GM21723 (cell line): Measurements from ENCODE around the gene RPTOR.

ENCODE experiments used
- ATAC-seq: cut with Tn5 transposase; IDR thresholded peaks from one replicate; pipeline ENCODE4 v1.9.1; 2021; ENCODE audit warnings: mild to moderate bottlenecking, moderate library complexity; ENCODE audit not compliant: unreplicated experiment

The RPTOR gene

DNA sequence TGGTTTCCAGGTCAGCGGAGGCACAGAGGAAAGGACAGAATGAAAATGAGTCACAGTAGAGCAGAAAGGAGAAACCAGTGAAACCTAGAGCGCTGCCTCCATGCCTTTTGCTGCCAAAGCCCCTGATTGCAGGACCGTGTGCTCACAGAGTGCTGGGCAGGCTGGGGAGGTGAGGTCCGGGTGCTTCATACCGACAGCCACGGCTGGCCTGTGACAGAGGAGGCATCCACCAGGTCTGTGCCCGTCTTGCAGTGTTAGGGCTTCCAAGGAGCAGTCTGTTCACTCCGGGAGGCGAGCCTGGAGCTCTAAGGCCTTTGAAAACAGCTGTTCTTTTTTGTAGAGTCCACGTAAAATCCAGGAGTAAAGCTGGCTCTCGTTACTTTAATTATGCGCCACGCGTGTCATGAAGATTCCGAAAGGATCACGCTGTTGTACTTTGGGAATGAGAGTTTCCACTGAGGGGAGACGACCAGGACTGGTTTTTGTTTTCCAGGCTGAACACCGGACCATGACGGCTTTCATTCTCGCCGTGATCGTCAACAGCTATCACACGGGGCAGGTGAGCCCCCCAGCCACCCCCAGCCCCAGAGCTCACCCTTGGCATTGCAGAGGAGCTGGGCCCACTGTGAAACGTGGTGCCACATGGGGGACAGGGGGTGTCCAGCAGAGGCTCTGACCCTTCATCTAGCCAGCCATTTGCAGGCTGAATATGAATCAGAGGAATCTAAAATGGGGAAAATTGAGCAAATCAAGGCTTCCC is 338.5 kb downstream of the RPTOR start:
- ATAC-seq, result no peak

DNA sequence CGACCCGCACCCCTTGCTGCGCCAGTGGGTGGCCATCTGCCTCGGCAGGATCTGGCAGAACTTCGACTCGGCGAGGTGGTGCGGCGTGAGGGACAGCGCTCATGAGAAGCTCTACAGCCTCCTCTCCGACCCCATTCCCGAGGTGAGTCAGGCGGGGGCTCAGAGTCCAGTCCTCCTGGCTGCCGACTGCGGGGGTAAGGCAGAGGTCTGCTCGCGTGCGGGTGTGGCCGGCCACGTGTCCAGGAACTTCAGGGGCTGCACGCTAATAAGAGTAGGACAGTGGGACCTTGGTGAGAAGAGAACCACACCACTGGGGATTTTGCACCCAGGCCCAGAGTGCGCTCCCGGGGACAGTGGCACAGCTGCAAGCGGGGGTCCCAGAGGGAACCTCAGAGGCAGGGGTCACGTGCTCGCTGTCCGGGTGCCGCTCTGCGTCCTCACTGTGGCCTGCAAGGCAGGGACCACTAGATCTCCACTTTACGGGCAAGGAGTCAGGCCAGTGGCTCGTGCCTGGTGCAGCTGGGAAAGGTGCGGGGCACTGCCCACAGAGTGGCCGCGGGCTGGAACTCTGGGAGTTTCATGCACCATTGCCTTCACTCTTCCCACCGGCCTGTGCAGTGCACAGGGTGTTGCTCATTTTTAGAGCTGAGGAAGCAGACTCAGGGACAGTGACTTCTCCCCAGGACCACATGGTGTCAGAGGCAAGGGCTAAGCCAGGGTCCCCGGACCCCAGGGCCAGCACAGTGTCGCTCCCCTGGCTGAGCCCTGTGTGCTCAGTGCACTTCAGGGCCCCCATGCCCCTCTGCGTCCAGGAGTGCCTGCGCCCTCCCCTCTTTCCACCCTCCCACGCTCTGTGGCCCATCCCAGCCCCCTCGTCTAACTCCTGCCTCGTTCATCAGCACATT is 339.4 kb downstream of the RPTOR start:
- no peak for ATAC-seq

DNA sequence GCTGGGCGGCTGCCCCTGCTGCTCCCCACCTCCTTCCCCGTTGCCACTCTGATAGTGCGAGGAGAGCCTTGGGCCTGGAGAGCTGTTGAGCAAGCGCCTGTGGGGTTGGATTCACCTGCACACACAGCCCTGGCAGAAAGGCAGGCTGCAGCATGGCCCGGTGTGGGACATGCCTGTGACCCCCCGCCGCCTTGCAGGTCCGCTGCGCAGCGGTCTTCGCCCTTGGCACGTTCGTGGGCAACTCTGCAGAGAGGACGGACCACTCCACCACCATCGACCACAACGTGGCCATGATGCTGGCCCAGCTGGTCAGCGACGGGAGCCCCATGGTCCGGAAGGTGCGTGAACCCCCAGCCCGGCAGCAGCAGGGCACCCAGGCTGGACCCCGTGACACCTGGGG is 340.2 kb downstream of the RPTOR start:
- ATAC-seq, result no peak

DNA sequence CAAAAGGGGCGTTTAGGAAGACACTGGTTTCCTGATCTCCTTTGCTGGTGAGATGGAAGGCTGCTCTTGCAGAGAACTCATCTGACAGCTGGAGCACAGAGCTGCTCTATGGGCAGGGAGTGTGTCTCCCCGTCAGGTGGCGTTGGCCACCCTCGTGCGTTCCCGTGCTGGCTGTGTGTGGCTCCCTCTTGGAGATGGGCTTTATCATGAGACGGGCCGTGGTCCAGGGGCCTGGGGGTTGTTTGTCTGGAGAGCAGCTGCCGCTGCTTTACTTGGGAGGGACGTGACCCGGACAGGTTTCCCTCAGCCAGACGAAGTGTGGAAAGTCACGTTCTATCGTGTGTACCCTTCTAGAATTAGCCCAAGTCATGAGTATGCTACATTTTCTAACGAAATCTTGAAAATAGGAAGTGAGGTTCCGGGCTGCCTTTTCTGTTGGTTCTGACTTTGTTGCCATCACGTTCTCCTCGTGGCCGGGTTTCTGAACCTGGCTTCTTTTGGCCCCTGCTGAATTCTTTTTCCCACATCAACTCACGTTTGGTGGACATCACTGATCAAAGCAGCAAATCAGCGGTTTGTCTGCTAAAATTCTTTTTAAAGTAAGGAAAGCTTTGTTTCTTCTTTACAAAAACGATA is 341.4 kb downstream of the RPTOR start:
- ATAC-seq, result no peak

DNA sequence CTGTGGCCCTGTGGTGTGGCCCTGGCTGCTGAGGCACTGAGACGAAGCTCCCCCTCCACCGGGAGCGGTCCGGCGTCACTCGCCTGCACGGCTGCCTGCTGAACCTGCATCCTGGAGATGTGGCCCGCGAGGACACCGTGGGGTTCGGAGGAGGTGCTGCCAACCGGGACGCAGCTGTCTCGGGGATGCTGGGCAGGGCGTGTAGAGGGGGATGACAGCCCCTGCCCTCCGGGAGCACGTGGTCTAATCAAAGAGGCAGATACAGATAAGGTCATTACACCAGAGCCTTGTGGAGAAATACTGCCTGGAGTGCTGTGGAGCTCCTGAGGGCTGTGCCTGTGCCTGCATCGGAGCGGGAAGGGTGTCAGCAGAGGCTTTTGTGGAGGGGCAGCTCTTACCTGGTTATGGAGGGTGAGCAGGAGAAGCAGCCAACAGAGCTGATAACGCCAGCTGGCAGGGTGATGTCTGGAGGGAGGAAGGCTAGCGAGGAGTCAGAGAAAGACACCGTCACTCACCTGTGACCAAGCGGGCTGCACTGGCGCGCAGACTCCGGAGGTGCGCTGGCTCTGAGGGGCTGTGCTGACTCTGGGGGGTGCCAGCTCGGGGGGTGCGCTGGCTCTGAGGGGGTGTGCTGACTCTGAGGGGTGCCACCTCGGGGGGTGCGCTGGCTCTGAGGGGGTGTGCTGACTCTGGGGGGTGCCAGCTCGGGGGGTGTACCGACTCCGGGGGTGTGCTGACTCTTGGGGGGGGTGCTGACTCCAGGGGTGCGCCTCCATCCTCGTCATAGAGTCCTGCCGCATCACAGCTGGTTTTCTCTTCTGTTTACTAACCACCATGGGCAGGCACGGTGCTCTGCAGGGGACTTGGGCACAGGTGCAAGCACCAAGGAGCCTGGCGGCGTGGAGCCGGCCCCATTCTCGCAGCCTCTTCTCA is 342.3 kb downstream of the RPTOR start:
- no peak for ATAC-seq

DNA sequence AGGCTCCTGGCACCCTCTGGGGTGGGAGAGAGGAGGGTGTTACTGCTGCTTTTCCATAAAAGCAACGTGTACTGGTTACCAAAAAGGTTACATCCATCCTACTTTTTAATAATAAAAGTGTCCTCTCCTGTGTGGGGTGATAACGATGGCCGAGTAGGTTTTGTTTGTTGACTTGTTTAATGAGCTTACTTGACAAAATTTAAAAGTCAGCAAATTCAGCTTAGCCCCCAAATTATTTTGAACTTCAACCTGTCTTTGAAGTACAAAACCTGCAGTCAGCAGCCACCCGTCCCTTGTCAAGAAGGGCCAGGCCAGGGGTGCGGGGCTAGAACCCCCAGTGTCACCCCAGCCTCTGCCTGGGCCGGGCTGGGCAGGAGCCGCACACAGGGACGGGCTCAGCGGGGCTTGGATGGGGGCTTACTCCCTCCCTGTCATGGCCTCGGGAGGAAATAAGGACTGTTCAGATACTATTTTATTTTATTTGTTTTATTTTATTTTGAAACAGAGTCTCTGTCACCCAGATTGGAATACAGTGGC is 343.1 kb downstream of the RPTOR start:
- no peak for ATAC-seq

DNA sequence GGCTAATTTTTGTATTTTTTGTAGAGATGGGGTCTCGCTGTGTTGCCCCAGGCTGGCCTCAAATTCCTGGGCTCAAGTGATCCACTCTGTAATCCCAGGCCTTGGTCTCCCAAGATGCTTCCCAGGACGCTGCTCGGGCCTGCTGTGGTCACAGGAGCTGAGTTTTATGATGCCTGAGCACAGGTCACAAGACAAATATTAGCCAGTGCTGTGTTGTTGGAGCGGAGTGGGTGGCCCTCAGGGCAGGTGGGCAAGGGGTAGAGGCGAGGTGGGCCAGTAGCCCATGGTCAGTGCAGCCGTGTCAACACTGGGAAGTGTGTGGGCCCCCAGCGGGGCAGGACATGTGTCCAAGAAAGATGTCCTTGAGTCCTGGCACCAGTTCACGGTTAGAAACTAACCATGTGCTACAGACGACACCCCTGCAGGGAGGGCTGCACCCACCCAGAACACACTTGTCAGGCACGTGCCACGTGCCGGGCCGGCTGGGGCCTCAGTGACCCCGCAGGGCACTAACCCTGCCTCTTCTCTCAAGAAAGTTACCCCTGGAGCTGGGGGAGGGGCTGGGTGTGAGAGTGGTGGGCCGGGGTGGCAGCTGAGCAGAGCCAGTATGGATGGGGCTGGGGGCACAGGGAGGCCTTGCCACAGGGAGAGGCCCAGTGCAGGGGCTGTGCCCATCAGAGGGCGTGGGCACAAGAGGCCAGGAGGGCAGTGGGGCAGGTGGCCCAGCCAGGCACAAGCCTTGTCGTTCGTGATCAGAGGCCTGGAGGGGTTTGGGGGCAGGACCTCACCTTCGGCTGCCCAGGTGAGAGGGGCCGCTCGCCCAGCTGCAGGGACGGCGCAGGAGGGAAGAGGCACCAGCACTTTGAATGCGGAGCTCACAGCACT is 343.9 kb downstream of the RPTOR start:
- no peak for ATAC-seq

DNA sequence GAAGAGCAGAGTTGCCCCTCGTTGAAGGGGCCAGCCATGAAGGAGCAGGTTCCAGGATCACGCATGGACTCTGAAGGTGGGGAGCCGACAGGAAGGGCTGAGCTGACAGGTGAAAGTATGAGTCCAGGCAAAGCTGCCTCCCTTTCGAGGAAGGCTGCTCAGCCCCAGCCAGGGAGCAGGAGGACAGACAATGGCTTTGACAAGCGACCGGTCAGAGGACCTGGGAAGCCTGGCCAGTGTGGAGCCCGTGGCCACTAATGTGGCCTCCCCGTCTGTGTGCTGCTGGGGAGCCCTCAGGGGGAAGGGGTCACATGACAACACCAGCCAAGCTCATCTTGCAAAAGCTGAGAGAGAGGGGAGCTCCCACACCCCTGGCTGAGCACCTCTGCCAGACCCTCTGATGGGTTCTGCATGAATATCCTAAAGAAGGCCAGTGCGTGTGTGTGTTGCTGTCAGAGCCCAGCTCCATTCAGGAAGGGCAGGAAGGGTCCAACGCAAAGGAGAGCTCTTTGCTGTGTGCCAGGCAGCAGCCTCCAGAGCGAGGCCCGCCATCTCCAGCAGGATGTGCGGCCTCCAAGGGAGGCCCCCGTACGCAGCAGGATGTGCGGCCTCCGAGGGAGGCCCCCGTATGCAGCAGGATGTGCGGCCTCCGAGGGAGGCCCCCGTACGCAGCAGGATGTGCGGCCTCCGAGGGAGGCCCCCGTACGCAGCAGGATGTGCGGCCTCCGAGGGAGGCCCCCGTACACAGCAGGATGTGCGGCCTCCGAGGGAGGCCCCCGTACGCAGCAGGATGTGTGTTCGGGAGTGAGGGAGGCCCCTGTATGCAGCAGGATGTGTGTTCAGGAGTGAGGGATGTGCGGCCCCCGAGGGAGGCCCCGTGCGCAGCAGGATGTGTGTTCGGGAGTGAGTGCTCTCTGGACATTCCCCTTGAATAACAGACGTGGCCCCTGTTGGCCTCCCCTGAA is 344.9 kb downstream of the RPTOR start:
- no peak for ATAC-seq

DNA sequence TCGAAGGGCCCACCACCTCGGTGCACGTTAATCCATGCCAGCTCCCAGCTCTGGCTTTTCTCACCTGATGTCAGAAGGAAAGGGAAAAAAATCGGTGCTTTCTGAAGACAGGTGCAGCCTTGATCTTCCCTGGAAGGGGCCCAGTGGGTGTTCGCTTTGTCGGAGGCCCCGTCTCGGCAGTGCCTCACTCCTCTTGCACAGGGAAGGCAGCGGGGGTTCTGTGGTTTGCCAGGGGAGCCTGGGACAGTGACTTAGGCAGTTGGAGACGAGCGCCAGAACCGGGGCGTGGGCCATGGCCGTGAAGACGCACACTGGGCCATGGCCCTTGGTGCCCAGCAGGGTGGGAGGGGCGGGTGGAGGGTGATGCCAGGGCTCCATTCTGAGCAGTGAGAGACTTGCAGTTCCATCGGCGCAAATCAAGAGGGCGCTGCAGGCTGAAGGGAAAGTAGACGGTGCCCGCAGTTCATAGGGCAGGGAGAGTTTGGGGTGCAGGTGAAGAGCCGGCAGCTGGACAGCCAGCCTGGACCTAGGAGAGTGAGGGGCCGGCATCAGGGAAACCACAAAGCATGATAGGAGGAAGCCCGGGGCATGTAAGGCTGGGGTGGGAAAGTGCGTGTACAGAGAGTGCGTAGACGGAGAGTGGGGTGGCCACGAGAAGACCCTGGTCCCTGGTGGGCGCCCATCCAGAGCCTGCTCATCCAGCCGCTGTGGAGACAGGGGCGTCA is 345.7 kb downstream of the RPTOR start:
- no peak for ATAC-seq

DNA sequence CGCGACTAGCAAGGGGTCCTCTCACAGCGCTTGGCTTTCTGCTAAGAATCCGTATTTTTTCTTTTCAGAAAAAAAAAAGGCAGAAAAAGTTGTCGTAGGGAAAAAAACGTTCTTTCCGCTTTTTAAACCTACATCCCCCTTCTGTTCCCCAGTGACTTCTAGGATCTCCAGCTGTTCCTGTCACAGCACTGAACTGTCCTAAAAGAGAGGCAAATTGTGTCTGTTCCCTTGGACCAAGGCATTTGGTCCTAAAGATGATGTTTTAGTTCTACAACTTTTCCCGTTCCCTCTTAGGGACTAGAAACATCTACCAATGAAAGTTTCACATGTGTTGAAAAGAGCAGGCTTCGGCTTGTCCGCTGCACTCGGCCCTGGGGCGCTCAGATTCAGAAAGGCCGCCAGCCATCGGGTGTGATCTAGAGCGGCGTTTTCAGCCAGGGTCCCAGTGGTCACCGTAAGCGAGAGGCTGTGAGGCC is 346.3 kb downstream of the RPTOR start:
- ATAC-seq, result no peak

DNA sequence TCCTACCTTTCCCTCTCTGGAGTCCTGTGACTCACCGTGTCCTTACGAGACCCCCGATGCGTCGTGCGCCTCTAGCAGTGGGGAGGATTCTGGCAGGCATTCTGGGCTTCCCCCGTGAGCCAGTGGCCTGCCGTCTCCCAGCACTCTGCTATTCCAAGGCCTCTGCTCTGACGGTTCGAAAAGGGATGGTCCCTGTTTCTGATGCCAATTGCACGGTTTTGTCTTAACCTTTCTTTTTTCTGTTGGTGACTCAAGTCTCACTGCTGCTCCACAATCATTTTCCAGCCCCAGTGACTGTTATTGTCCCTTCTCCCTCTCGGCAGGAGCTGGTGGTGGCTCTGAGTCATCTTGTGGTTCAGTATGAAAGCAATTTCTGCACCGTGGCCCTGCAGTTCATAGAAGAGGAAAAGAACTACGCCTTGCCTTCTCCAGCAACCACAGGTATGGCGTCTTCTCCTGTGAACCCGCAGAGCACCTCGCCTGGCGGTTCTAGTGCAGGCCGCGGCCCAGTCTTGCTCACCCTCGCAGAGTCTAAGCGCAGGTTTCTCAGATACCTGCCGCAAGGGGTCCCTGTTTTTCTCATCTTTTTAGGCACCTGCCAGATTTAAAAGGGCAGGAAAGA is 346.9 kb downstream of the RPTOR start:
- ATAC-seq, result peak; percentile 50

DNA sequence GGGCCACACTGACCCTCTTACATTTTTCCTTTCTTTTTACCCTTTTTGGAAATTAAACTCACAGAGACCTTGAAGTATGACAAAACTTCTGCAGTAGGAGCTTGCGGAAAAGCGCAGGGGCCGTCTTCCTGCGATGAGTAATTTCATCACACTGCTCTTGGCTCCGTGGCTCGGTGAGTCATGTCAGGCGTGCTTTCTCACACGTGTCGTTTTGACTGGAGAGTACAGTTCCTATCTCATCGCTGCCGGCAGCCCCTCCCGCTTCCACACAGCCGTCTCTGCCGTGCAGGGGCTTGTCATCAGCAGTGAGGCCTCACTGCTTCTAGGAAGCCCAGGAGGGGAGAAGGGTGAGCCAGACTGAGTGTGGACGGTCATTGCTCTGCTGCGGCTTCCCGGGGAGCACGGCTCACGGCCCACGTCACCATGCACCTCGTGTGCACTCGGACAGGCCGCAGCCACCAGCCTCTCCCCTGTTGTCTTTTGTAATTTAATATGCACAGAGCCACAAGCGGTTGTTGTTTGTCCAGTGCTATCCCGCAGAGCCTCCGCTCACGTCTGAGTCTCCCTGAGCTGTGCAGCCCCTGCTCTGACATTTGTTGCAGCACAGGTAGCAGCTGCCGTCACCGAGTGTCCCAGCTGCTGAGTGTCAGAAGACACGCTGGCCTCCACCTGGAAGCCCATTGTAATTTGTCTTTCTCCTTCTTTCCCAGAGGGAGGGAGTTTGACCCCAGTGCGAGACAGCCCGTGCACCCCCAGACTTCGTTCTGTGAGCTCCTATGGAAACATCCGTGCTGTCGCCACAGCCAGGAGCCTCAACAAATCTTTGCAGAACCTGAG is 347.6 kb downstream of the RPTOR start:
- peak; percentile 80 for ATAC-seq

DNA sequence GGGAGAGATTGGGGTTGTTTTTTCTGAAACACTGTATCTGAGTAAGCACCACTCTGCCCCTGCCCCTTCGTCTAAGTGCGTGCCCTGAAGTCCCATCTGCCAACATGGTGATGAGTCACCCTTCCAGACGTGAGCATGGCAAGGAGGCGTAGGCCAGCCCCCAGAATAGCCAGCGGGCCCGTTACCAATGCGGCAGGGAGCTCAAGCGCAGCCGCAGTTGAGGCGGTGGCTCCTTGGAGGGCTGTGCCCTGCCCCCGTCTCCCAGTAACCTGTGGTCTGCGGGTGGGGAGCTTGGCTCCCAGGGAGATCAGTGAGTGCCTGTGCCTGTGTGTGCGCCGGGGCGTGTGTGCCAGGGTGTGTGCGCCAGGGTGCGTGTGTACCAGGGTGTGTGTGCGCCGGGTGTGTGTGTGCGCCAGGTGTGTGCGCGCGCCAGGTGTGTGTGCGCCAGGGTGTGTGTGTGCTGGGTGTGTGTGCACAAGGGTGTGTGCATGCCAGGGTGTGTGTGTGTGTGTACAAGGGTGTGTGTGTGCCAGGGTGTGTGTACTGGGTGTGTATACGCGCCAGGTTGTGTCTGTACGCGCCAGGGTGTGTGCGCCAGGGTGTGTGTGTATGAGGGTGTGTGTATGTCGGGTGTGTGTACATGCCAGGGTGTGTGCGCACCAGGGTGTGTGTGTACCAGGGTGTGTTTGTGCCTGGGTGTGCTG is 348.4 kb downstream of the RPTOR start:
- no peak for ATAC-seq

DNA sequence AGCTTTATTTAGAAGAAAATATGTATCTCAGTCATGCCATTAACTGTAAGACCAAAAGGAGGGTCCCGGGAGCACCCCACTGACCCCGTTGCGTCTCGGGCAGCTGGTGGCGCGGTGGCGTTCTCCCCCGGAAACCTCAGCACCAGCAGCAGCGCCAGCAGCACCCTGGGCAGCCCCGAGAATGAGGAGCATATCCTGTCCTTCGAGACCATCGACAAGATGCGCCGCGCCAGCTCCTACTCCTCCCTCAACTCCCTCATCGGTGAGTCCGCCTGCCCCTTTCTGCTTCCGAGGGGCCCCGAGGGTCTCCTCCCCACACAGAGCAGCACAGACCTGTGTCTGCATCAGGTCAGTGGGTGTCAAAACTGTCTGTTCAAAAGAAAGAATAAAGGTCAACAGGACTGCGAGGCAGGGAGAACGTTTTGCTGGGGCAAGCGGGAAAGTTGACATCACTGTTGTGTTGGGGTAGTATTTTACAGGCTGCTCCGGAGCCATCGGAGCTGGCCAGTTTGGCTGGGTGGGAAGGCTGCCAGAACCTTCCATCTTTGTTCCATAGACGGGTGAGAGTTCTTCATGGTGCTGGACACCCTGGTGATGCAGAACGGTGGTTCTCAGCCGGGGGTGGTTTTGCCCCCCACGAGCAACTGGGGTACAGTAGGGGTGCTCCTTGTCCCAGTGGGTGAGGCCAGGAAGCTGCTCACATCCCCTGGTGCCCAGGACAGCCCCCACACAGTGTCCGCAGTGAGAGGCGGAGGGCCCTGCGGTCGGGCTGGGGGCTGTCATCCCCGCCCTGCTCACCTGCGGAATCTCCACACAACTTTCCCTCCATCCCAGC is 349.2 kb downstream of the RPTOR start:
- ATAC-seq, result no peak

DNA sequence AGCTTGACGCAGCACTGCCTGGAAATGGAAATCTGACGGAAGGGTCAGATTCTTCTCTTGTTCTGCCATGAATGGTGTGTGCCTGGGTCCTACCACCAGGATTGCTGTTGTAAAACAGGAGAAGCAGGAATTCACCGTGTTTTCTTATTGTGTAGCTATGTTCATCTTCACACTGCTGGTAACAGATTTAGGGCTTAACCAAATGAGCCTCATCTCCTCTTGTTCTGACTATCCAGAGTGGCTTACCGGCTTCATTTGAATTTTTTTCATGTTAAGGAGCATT is 349.7 kb downstream of the RPTOR start:
- no peak for ATAC-seq
